ENCODE data around the gene PTPN14. TPM values are rescaled to one million over a fixed set of nuclear protein-coding genes. Genes with fewer than 3 reads are reported as not detected.
"Not testable (repeated sequence)": the region's sequence is repeated elsewhere in the genome, so short reads cannot be mapped to it uniquely, and the experiment has no call there.

The PTPN14 gene
- total RNA-seq, 2 donors from 2014 or later, result 36.9 to 51.5 TPM

DNA sequence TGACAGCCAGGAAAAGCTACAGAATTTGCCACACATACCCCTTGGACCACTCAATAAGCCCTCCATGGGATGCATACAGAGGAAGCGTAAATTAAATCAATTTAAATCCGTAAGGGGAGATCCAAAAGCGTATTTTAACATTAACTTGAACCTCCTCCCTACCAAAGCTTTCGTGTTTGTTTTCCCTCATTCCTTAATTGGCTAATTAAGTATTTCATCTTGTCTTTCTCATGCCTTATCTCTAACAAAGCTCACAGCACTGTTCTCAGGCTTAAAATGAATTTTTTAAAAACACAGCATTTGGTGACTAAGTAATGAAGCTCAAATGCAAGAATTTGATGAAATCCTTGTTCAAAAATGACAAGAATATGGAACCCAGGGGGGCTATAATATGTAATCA lies 3.1 kb downstream of the PTPN14 start:
- intact Hi-C loops (cut with DNase I), result no loop called here
- no peak for DNase-seq (ENCODE audit: low spot score)

DNA sequence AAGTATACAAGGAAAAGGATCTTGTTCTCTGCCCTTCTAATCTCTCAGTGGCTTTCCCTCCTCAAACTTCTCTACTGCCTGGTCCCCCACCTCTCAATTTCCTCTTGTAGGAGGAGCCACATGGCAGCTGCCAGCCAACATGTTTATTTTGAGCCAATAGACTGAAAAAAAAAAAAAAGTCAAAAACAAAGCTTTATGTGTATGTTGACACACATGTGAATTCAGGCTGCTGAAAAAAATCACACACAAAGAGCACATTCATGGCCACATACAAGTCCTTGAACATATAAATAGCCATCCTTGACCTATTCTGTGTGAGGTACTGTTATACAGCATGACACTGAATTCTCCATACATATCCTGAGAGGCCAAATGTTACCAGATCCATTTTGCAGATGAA lies 3.7 kb downstream of the PTPN14 start:
- intact Hi-C loops (cut with DNase I), result no loop called here

DNA sequence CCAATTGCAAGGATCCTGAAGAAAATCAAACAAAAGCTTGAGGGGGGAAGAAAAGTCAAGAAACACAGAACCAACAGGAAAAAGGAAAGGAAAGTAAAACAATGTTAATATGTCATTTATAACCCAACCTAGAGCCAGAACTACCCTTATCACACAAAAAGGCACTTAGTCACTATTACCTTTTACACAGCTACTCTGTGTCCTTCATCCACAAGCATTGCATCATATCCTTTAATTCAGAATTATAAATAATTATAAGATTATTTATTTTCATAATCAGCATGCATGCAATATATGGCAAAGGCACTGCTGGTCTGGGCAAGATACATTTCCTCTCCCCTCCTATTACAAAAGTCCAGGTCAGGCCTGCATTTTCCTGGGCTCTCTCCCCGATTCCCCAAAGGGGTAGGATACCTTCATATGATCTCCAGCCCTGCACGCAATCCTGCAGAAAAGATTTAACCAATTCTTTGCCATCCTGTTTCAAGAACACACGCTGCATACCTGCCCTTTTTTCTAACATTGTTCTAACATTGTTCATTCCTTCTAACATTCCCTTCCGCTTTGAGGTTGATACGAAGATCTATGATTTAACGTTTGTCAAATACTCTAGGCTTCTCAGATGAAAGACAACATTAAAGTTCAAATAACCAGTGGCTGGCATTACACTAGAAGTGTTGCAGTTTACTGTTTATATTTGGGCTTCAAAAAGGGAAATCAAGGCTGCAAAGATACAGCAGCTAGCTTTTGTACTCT lies 4.3 kb downstream of the PTPN14 start:
- DNase-seq (ENCODE audit: low spot score), result no peak
- intact Hi-C loops (cut with DNase I), result no loop called here

More for the DNA sequence above, 3.7 kb downstream of the PTPN14 start:
- no peak for DNase-seq (ENCODE audit: low spot score)

- no peak for DNase-seq (ENCODE audit: low spot score)
- intact Hi-C loops (cut with DNase I), result no loop called here
Measured at GRCh38 chr1:214546084-214546483, 5.3 kb downstream of the PTPN14 start.

DNA sequence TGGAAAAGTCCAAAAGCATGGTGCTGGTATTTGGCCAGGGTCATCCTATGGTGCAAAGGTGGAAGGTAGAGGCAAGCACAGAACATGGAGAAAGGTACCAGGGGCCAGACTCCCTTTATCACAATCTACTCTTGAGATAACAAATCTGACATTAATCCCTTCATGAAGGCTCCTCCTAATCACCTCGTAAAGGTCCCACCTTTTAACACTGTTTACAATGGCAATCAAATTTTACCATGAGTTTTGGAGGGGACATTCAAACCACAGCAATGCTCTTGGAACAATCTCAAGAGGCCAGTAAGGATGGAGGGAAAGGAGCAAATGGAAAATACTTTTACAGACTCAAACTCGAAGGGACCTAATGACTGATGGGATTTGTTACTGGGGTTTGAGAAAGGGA lies 6.1 kb downstream of the PTPN14 start:
- DNase-seq (ENCODE audit: low spot score), result no peak
- intact Hi-C loops (cut with DNase I), result no loop called here

DNA sequence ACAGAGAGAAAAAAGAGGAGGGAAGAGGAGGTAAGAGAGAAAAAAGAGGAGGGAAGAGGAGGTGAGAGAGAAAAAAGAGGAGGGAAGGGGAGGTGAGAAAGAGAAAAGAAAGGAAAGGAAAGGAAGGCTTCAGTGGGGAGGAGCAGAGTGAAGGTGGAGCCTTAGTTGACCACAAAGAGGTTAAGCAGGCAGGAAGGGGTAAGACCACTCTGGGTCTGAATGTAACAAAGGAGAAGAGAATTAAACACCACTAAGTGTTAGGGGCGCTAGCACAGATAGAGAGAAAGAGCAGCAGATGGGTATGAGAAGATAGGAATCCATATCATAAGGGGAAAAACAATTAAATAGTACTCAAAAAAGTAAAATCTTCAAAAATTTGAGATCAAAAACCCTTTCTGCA lies 6.6 kb downstream of the PTPN14 start:
- intact Hi-C loops (cut with DNase I), result no loop called here
- DNase-seq (ENCODE audit: low spot score), result no peak

DNA sequence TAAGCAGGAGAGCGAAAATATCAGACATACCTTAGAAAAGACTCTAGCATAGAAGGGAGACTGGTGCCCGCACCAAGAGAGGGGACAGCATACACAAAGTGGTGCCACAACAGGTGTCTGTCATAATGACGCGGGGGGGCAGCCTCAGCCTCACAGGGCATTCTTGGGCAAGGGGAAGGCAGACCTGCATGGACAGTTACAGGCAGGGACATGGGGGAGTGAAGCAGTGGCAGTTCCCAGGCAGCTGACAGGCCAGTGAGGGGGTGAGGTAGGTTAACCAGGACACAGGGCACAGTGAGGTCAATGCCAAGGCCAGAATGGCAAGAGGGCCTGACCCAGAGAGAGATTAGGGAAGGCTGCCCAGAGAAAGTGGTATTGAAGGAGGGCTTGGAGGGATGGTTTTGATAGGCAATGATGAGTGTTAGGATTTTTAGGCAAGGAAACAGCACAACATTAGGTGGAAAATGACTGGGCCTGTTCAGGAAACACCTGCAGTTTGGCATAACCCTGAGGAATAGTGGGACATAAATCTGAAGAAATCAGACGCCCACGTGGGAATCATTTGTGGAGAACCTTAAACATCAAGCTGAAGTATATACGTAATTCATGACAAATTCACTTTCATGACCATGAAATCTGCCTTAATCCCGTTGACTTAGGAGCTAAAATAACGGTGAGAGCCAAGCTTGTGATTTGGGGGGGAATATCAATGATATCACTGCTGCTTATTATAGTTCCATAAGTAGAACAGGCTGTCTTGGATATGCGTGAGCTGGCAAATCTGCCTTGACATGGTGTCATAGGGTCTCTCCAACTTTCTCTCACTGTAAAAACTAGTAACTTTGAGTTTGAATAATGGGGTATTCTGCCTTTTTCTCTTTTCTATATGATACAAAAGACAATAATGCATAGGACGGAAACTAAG lies 8.9 kb downstream of the PTPN14 start:
- intact Hi-C loops (cut with DNase I), result no loop called here
- no peak for DNase-seq (ENCODE audit: low spot score)

DNA sequence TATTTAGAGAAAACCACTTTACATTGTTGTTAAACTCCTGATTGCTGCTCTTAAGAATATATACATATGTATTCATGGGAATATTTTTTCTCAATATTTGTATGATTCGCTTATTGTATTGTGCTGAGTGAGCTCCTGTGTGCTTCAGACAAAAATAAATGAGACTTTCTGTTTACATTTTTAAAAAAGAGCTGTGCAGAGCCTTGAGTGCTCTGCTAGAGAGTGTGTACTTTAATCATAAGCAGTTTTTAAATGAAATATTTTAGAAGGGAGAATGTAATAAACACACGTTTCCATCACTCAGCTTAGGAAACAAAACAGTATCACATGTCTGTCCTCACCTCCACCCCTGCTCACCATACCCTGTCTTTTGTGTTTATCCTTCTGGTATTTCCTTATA lies 9.7 kb downstream of the PTPN14 start:
- no peak for DNase-seq (ENCODE audit: low spot score)

DNA sequence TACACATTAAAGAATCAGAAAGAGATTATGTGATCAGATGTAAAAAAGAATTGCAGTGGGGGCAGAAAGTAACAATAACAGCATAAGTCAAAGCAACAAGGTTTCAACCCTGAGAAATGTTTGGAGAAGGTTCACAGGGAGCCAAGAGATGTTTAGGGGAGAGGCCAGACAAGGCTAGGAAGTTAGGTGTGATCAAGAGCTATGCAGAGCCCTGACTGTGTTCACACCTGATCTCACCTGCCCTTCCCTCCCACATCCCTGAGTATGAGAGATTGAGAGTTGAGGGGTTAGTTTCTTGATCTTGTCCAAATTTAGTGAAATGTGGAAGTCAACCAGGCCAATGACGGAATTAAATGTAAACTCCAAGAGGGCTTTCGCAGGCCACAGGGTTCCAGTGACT lies 10.2 kb downstream of the PTPN14 start:
- intact Hi-C loops (cut with DNase I), result no loop called here
- DNase-seq (ENCODE audit: low spot score), result no peak

More for the DNA sequence above, 9.7 kb downstream of the PTPN14 start:
- intact Hi-C loops (cut with DNase I), result no loop called here

GRCh38 chr1:214540324-214540723 lies 11.1 kb downstream of the PTPN14 start:
- DNase-seq (ENCODE audit: low spot score), result no peak
- intact Hi-C loops (cut with DNase I), result no loop called here

DNA sequence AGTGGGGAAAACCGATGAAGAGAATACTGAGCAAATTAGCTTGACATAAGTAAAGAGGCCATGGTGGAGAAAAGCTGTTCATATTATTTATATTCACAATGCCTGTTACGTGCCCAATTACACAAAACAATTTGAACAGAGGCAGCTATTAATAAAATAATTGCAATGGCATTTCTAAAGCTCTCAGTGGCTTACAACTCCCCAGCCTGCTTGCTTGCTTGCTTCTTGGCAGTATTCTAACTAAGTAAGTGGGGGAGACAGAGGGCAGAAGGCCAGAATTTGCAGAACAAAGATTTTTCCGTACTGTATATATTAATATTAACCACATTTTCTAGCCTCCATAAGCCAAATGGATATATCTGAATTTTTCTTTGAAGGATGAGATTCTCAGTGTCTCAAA lies 12.9 kb downstream of the PTPN14 start:
- intact Hi-C loops (cut with DNase I), result no loop called here
- DNase-seq (ENCODE audit: low spot score), result no peak

DNA sequence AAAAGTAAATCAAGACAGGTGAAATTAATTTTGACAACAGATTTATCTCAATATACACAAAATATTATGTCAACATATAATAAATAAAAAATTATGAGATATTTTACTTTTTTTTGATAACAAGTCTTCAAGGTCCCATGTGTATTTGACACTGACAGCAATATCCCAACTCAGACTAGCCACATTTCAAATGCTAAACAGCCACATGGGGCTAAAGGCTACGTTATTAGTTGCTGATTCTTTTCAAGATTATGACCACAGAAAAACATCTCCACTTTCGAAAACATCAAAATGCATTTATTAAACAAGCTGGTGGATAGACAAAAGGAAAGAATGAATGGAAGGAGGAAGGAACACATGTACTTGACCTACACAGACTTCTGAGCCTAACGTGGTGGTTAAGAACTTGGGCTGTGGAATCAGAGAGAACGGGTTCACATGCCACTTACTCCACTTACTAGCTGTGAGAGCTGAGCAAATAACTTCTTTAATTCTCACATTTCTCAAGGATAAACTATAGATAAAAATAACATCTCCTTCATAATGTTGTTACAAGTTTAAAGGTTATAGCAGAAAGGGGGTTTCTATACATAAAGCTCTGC lies 13.4 kb downstream of the PTPN14 start:
- no peak for DNase-seq (ENCODE audit: low spot score)
- intact Hi-C loops (cut with DNase I), result no loop called here

DNA sequence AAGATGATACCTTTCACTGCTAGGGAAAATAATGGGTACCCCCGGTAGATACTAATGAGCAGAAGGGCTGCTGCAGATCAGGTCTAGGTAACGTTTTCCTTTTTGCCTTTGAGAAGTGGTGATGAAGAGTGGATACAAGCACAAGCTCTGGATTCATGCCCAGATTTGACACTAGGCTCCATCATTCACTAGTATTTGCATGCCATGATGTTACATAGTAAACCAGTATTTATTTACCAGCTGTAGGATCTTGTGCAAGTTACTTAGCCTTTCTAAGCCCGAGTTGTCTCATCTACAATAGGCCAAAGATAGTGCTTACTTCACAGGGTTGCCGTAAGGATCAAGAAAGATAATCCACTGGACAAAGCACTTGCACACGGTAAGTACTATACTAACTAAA lies 14.2 kb downstream of the PTPN14 start:
- no peak for DNase-seq (ENCODE audit: low spot score)
- intact Hi-C loops (cut with DNase I), result no loop called here

GRCh38 chr1:214532070-214532469 lies 19.3 kb downstream of the PTPN14 start:
- intact Hi-C loops (cut with DNase I), result no loop called here
- no peak for DNase-seq (ENCODE audit: low spot score)

DNA sequence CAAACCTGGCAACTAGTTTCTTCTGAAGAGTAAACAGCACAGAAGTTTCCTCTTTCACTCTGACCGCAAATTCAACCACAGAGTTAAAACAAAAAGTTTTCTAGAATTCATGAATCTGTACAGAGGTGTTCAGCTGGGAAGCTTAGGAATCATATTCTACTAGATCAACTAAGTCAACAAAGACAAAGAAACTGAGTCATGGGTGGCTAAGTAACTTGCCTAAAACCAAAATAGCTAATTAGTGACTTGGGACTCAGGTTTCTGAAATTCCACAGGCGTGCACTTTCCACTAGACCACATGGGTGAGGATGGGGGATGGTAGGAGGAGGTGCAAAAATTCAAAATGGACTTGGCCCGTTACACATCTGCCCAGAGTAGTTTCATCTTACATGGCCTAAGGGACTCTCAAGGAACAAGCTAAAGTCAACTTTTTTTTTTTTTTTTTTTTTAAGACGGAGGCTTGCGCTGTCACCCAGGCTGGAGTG lies 25.8 kb downstream of the PTPN14 start:
- no peak for DNase-seq (ENCODE audit: low spot score)
- intact Hi-C loops (cut with DNase I), result no loop called here

DNA sequence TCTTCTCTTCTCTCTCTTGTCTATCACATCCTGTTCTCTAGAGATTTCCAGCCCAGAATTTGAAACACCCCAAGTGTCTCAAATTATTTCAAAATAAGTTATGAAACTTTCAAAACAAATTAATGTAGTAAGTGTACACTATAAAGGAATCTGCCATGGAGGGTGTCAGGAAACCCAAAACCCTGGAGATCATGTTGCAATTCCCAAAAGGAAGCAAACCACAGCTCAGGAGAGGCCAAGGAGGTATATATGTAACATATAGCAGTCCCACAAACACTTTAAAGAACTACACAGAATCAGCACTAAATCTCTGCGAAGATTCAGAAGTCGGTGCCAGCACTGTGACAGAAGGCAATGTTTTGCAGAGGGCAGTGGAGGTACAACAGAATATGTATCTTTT lies 26.6 kb downstream of the PTPN14 start:
- intact Hi-C loops (cut with DNase I), result no loop called here
- DNase-seq (ENCODE audit: low spot score), result no peak

DNA sequence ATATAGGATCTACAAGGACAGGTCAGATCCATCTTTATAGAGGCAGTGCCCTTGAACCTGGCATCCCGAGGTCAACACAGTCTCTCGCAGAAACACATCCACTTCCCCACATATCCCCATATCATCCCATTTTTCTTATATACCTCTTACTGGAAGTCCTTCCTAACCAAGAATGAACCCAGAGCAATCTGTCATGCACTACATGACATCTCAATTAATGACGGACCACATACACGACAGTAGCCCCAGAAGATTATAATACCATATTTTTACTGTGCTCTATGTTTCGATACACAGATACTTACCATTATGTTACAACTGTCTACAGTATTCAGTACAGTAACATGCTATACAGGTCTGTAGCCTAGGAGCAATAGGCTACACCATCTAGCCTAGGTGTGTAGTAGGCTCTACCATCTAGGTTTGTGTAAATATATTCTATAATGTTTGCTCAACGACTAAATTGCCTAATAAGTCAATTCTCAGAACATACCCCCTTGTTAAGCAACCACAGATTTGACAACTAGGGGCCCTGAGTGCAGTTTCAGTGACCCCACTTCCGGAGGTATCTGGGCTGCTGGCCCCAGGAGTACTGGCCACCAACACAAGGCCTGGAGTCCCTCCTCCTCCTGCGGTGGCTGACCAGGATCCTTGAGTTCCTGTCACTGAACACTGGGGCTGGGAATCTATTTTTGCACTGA lies 28.1 kb downstream of the PTPN14 start:
- intact Hi-C loops (cut with DNase I), result no loop called here
- no peak for DNase-seq (ENCODE audit: low spot score)

GRCh38 chr1:214521458-214521857 lies 29.9 kb downstream of the PTPN14 start:
- intact Hi-C loops (cut with DNase I); DNase-seq (ENCODE audit: low spot score): not testable (repeated sequence)

DNA sequence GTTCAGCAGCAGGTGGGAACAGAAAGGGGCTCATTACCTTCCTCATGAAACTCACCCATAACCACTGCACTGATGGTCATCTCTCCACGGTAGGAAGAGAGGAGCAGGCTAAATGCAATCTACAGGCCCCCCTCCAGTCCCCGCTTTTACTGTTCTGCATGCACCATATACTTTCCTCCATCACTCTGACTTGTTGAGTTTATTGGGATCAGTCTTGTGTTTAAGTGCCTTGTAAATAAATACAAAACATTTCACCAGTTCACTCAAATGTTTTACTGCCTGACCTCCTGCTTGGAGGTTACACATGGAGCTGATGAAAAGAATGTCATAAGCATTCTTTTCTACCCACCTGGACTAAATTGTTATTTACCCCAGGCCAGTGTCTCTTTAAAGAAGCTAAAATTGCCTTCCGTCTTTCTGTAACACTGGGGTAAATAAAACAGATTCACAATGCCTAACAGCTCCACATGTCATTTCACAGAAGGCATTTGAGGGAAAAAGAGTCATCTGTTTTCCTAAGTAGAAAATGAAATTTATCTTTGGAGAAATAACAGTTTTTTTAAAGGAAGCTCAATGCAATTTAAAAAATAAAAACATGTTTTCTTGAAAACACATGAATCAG lies 30.7 kb downstream of the PTPN14 start:
- intact Hi-C loops (cut with DNase I), result no loop called here

More for the DNA sequence above, 30.7 kb downstream of the PTPN14 start:
- DNase-seq (ENCODE audit: low spot score), result no peak

Data from posterior vena cava (tissue), 2 donors.